Endodermal cell (in vitro differentiated cells): ENCODE results near the gene STXBP1. TPM values are rescaled to one million over a fixed set of nuclear protein-coding genes. Genes with fewer than 3 reads are reported as not detected.
A peak's percentile ranks its signal among the peaks of the same experiment; 100 is the strongest.

Source experiments
- DNase-seq: peaks from one replicate; pipeline ENCODE4 v3.0.0-alpha.2; 2017
- H3K27ac ChIP-seq: 2 replicates; pipeline ENCODE4 v1.5.1; 2013; ENCODE audit warnings: mild to moderate bottlenecking, low read depth, low read length, moderate library complexity
- H3K27me3 ChIP-seq: 2 replicates; pipeline ENCODE4 v1.6.1; 2013; ENCODE audit warnings: mild to moderate bottlenecking, low read length, moderate library complexity; ENCODE audit not compliant: insufficient read depth, control insufficient read depth, poor library complexity, severe bottlenecking
- H3K36me3 ChIP-seq: 2 replicates; pipeline ENCODE4 v1.7.0; 2013; ENCODE audit warnings: mild to moderate bottlenecking, low read length, moderate library complexity; ENCODE audit not compliant: control insufficient read depth, insufficient read depth
- H3K4me1 ChIP-seq: one replicate; pipeline ENCODE4 v1.7.0; 2013; ENCODE audit warnings: low read length; ENCODE audit not compliant: control insufficient read depth, insufficient read depth
- H3K4me3 ChIP-seq: 2 replicates; pipeline ENCODE4 v1.5.1; 2013; ENCODE audit warnings: mild to moderate bottlenecking, low read length, moderate library complexity
- H3K9ac ChIP-seq: 2 replicates; pipeline ENCODE4 v1.6.1; 2013; ENCODE audit warnings: mild to moderate bottlenecking, low read length, moderate library complexity; ENCODE audit not compliant: poor library complexity, severe bottlenecking; ENCODE audit errors: extremely low read depth
- H3K9me3 ChIP-seq: 2 replicates; pipeline ENCODE4 v1.6.1; 2013; ENCODE audit warnings: mild to moderate bottlenecking, low read length, moderate library complexity; ENCODE audit not compliant: control insufficient read depth
- H3K27ac Mint-ChIP-seq: 2 replicates; pipeline ENCODE4 v1.8.0; 2020; ENCODE audit warnings: mixed read lengths
- H3K27me3 Mint-ChIP-seq: 2 replicates; pipeline ENCODE4 v1.8.0; 2021; ENCODE audit warnings: mild to moderate bottlenecking, mixed read lengths; ENCODE audit not compliant: insufficient read depth
- H3K36me3 Mint-ChIP-seq: 2 replicates; pipeline ENCODE4 v1.8.0; 2020; ENCODE audit warnings: low read depth, mixed read lengths
- H3K4me1 Mint-ChIP-seq: 2 replicates; pipeline ENCODE4 v1.8.0; 2020; ENCODE audit warnings: mixed read lengths
- H3K4me3 Mint-ChIP-seq: 2 replicates; pipeline ENCODE4 v1.8.0; 2020; ENCODE audit warnings: mild to moderate bottlenecking, moderate library complexity, mixed read lengths
- H3K9me3 Mint-ChIP-seq: 2 replicates; pipeline ENCODE4 v1.8.0; 2020; ENCODE audit warnings: mild to moderate bottlenecking, mixed read lengths
- CTCF ChIP-seq: fragments of 200-600 bp; sonication (generic); conservative IDR thresholded peaks from 2 replicates; pipeline ENCODE4 v1.5.0; 2021; ENCODE audit warnings: antibody characterized with exemption, mild to moderate bottlenecking
- WGBS, 2 experiments: methylation state at CpG; one replicate each; pipeline versions ENCODE4 v1.1.5 to v1.1.7; 2013; ENCODE audit warnings: missing lambda C conversion rate in 2 of 2, mixed read lengths in 1 of 2; ENCODE audit not compliant: insufficient coverage in 1 of 2, insufficient read length in 1 of 2; 5-methylcytosine and 5-hydroxymethylcytosine counted together
- total RNA-seq, 2 donors: library from RNA; stranded (reverse); fragmentation: NEBNext Ultra II Directional in 1 of 2; extraction: Animal tissue kit (Norgen Biotek cat#: 25700) in 1 of 2; gene quantifications; 2 replicates in 1 of 2; 3 replicates in 1 of 2; pipeline ENCODE4 v1.2.1, GENCODE V29; 2021

STXBP1 gene
- total RNA-seq, 2 donors from 2014 or later = 27.8 to 46.8 TPM

- H3K4me1 ChIP-seq = peaks cover 4% of the 10 kb centered on the region
- H3K27me3 ChIP-seq = no peaks in the 10 kb centered on the region
- no peak for DNase-seq
- 59 to 68% methylated on average over 3 to 5 of the region's 5 CpGs for WGBS, 2 experiments
- H3K36me3 Mint-ChIP-seq = no peaks in the 10 kb centered on the region
- peaks cover 12% of the 10 kb centered on the region for H3K4me1 Mint-ChIP-seq
- no peaks in the 10 kb centered on the region for H3K36me3 ChIP-seq
- peaks cover 2% of the 10 kb centered on the region for H3K27me3 Mint-ChIP-seq
- H3K4me3 Mint-ChIP-seq = no peak overlapping the region
- no peaks in the 10 kb centered on the region for H3K9me3 ChIP-seq
- peak overlapping the region; percentile 89 for H3K27ac ChIP-seq
- no peak for TF ChIP-seq CTCF
- no peaks in the 10 kb centered on the region for H3K9me3 Mint-ChIP-seq
- no peak overlapping the region for H3K4me3 ChIP-seq
- peak overlapping the region; percentile 83 for H3K27ac Mint-ChIP-seq
- H3K9ac ChIP-seq = no peak overlapping the region
These were observed 33.5 kb upstream of the STXBP1 start for GRCh38 chr9:127578627-127578951.

- Mint-ChIP-seq H3K27ac (peak overlapping the region; percentile 83), H3K27me3 (peaks cover 2% of the 10 kb centered on the region), H3K9me3 (no peaks in the 10 kb centered on the region), H3K36me3 (no peaks in the 10 kb centered on the region), H3K4me3 (no peak overlapping the region), H3K4me1 (peaks cover 12% of the 10 kb centered on the region)
- H3K9me3 ChIP-seq = no peaks in the 10 kb centered on the region
- peak; percentile 61 for TF ChIP-seq CTCF
- DNase-seq = peak; percentile 93
- no peaks in the 10 kb centered on the region for H3K36me3 ChIP-seq
- no peak overlapping the region for H3K9ac ChIP-seq
- no peak overlapping the region for H3K4me3 ChIP-seq
- H3K27ac ChIP-seq = peak overlapping the region; percentile 89
- no peaks in the 10 kb centered on the region for H3K27me3 ChIP-seq
- 43 to 61% methylated on average over 14 to 21 of the region's 21 CpGs for whole genome bisulfite sequencing, 2 experiments
- peaks cover 4% of the 10 kb centered on the region for H3K4me1 ChIP-seq
These were observed 32.9 kb upstream of the STXBP1 start for GRCh38 chr9:127578952-127579853.

- Mint-ChIP-seq H3K27me3 (peaks cover 2% of the 10 kb centered on the region), H3K27ac (no peak overlapping the region), H3K4me3 (no peak overlapping the region), H3K9me3 (no peaks in the 10 kb centered on the region), H3K4me1 (peaks cover 12% of the 10 kb centered on the region), H3K36me3 (no peaks in the 10 kb centered on the region)
- H3K4me3 ChIP-seq = no peak overlapping the region
- H3K36me3 ChIP-seq = no peaks in the 10 kb centered on the region
- H3K4me1 ChIP-seq = peaks cover 4% of the 10 kb centered on the region
- no peaks in the 10 kb centered on the region for H3K9me3 ChIP-seq
- no peak overlapping the region for H3K27ac ChIP-seq
- H3K27me3 ChIP-seq = no peaks in the 10 kb centered on the region
- H3K9ac ChIP-seq = no peak overlapping the region
- DNase-seq = no peak
- no peak for TF ChIP-seq CTCF
- 83 to 91% methylated on average over 7 to 8 of the region's 8 CpGs for WGBS, 2 experiments
These were observed 31.7 kb upstream of the STXBP1 start for GRCh38 chr9:127580366-127580765.
